Keratinocyte (primary cell): ENCODE results near the gene ARID5A. TPM values are rescaled to one million over a fixed set of nuclear protein-coding genes. Genes with fewer than 3 reads are reported as not detected.

Experiments used
- DNase-seq: peaks from one replicate; pipeline ENCODE4 v3.0.0-alpha.2; 2011; ENCODE audit warnings: low read depth, missing footprints, low spot score
- FAIRE-seq: peaks from 2 replicates; lab custom pipeline; 2011; peaks lifted over from hg19 to GRCh38; lab: Jason Lieb, UNC
- H2AFZ ChIP-seq: 2 replicates; pipeline ENCODE4 v1.6.0; 2012; ENCODE audit warnings: low read length, control low read depth, inconsistent platforms; ENCODE audit not compliant: control insufficient read depth
- H3K27ac ChIP-seq: 2 replicates; pipeline ENCODE4 v1.5.1; 2011; ENCODE audit warnings: low read length; ENCODE audit not compliant: control insufficient read depth, insufficient read depth
- H3K27me3 ChIP-seq: 3 replicates; pipeline ENCODE4 v1.6.0; 2011; ENCODE audit warnings: low read length; ENCODE audit not compliant: control insufficient read depth, insufficient read depth; ENCODE audit errors: extremely low read depth
- H3K36me3 ChIP-seq, 2 experiments: 2 replicates in 1 of 2; 3 replicates in 1 of 2; pipeline ENCODE4 v1.5.1; 2011; ENCODE audit warnings: low read length in 2 of 2, mild to moderate bottlenecking in 1 of 2; ENCODE audit not compliant: control insufficient read depth in 2 of 2, insufficient read depth in 2 of 2; ENCODE audit errors: extremely low read depth in 1 of 2
- H3K4me1 ChIP-seq: 3 replicates; pipeline ENCODE4 v1.5.1; 2011; ENCODE audit warnings: low read length; ENCODE audit not compliant: control insufficient read depth, insufficient read depth; ENCODE audit errors: extremely low read depth
- H3K4me2 ChIP-seq: 3 replicates; pipeline ENCODE4 v1.6.0; 2011; ENCODE audit warnings: low read depth, low read length; ENCODE audit not compliant: control insufficient read depth, insufficient read depth; ENCODE audit errors: extremely low read depth
- H3K4me3 ChIP-seq, 3 experiments: fragments of 200-600 bp in 1 of 3; sonication (generic) in 1 of 3; 2 replicates in 2 of 3; 3 replicates in 1 of 3; pipeline ENCODE4 v1.5.1; 2011 to 2016; ENCODE audit warnings: low read length in 3 of 3, mild to moderate bottlenecking in 3 of 3, control low read depth in 2 of 3, inconsistent platforms in 1 of 3, low read depth in 1 of 3, mixed read lengths in 1 of 3, mixed run types in 1 of 3, moderate library complexity in 1 of 3; ENCODE audit not compliant: control insufficient read depth in 2 of 3, insufficient read depth in 2 of 3; ENCODE audit errors: extremely low read depth in 1 of 3
- H3K79me2 ChIP-seq: 2 replicates; pipeline ENCODE4 v1.6.0; 2012; ENCODE audit warnings: low read length; ENCODE audit not compliant: control insufficient read depth, insufficient read depth
- H3K9ac ChIP-seq: 3 replicates; pipeline ENCODE4 v1.6.0; 2011; ENCODE audit warnings: low read length; ENCODE audit not compliant: control insufficient read depth, insufficient read depth; ENCODE audit errors: extremely low read depth
- H3K9me1 ChIP-seq: 3 replicates; pipeline ENCODE4 v1.6.0; 2011; ENCODE audit warnings: low read length; ENCODE audit not compliant: control insufficient read depth, insufficient read depth; ENCODE audit errors: extremely low read depth
- H3K9me3 ChIP-seq: 2 replicates; pipeline ENCODE4 v1.5.1; 2012; ENCODE audit warnings: low read depth, low read length; ENCODE audit not compliant: control insufficient read depth
- H4K20me1 ChIP-seq: 3 replicates; pipeline ENCODE4 v1.6.0; 2011; ENCODE audit warnings: low read length; ENCODE audit not compliant: control insufficient read depth, insufficient read depth; ENCODE audit errors: extremely low read depth
- CTCF ChIP-seq, 3 experiments: IDR thresholded peaks in 1 of 3; conservative IDR thresholded peaks in 1 of 3; optimal IDR thresholded peaks in 1 of 3; 2 replicates in 2 of 3; 3 replicates in 1 of 3; pipeline versions ENCODE3 to v1.5.1; 2011; ENCODE audit warnings: low read length in 3 of 3, mild to moderate bottlenecking in 3 of 3, moderate library complexity in 2 of 3, control low read depth in 1 of 3, inconsistent platforms in 1 of 3; ENCODE audit not compliant: insufficient read depth in 2 of 3; ENCODE audit errors: extremely low read depth in 1 of 3
- EZH2 ChIP-seq: IDR thresholded peaks from one replicate; pipeline ENCODE4 v1.6.1; 2012; ENCODE audit warnings: inconsistent platforms, mild to moderate bottlenecking, low read length, moderate library complexity
- dilution Hi-C: fragments of 300-500 bp; cut with MboI; formaldehyde crosslinking; loops from one replicate; pipeline ENCODE4 v1.7.0; 2020; ENCODE audit warnings: low sequenced_read_pairs; ENCODE audit not compliant: extremely low pct_ligation_motif_present
- polyA plus RNA-seq, 5 experiments: library from polyadenylated mRNA; depleted of rRNA in 3 of 5; stranded (reverse) in 3 of 5; stranded (forward) in 1 of 5; unstranded in 1 of 5; fragments of >200 nt; gene quantifications; 1 replicate in 1 of 5; 2 replicates in 3 of 5; 3 replicates in 1 of 5; pipeline versions ENCODE4 v1.2.1 to v1.2.3, GENCODE V29; 2011 to 2012; ENCODE audit warnings: missing spikeins in 2 of 5, low read depth in 1 of 5, low replicate concordance in 1 of 5

The ARID5A gene
- polyA plus RNA-seq, 1 donor (not counting 4 experiments of a cell fraction or from before 2014, with no cell fraction given) = 1.6 TPM

DNA sequence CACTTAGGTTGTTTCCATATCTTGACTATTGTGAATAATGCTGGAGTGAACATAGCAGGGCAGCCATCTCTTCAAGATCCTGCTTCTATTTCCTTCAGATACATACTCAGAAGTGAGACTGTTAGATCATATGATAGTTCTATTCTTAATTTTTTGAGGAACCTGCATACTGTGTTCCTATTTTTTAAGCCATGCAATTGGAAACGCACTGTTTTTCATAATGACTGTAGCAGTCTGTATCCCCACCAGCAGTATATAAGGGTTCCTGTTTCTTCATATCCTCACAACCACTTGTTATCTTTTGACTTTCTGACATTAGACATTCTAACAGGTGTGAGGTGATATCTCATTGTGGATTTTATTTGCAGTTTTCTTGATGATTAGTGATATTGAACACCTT, 46.9 kb upstream of the ARID5A start:
- DNase-seq = no peak
- H3K4me2 ChIP-seq = no peak overlapping the region
- H3K27ac ChIP-seq = no peak overlapping the region
- no peaks in the 10 kb centered on the region for H3K36me3 ChIP-seq
- TF ChIP-seq CTCF (optimal IDR thresholded peaks at IDR 0.05 in 1 of 3, IDR thresholded peaks at IDR 0.05 in 1 of 3, conservative IDR thresholded peaks at IDR 0.05 in 1 of 3; ENCODE audit: extremely low read depth in 1 of 3, insufficient read depth in 2 of 3, low read length in 3 of 3) = no peak
- no peak for TF ChIP-seq EZH2
- peaks cover 16% of the 10 kb centered on the region for H3K4me1 ChIP-seq
- dilution Hi-C loops = no loop called here
- no peaks in the 10 kb centered on the region for H3K9me1 ChIP-seq
- no peak overlapping the region for H3K9ac ChIP-seq
- H4K20me1 ChIP-seq = no peaks in the 10 kb centered on the region
- no peak overlapping the region for H3K4me3 ChIP-seq
- FAIRE-seq = no peak
- H3K27me3 ChIP-seq = no peaks in the 10 kb centered on the region
- H3K9me3 ChIP-seq = no peaks in the 10 kb centered on the region
- no peak overlapping the region for H2AFZ ChIP-seq
- no peaks in the 10 kb centered on the region for H3K79me2 ChIP-seq

- dilution Hi-C loops = no loop called here
- FAIRE-seq = no peak
- TF ChIP-seq CTCF (optimal IDR thresholded peaks at IDR 0.05 in 1 of 3, IDR thresholded peaks at IDR 0.05 in 1 of 3, conservative IDR thresholded peaks at IDR 0.05 in 1 of 3; ENCODE audit: extremely low read depth in 1 of 3, insufficient read depth in 2 of 3, low read length in 3 of 3) = no peak
- TF ChIP-seq EZH2 = no peak
Observed at GRCh38 chr2:96491860-96492497, 44.6 kb upstream of the ARID5A start.

More at GRCh38 chr2:96491860-96492497, 44.6 kb upstream of the ARID5A start:
- Histone ChIP-seq H3K9ac (no peak overlapping the region), H4K20me1 (no peaks in the 10 kb centered on the region), H3K27ac (no peak overlapping the region), H3K4me1 (peaks cover 7% of the 10 kb centered on the region), H3K9me3 (no peaks in the 10 kb centered on the region), H3K4me2 (no peak overlapping the region), H2AFZ (no peak overlapping the region), H3K9me1 (no peaks in the 10 kb centered on the region), H3K79me2 (no peaks in the 10 kb centered on the region), H3K4me3 (no peak overlapping the region), H3K27me3 (peaks cover 5% of the 10 kb centered on the region), H3K36me3 (no peaks in the 10 kb centered on the region)
- no peak for DNase-seq
